Hepatocyte (in vitro differentiated cells): ENCODE data around the gene ZCCHC24.

ENCODE experiments used
- EZH2 ChIP-seq: fragments of 200-600 bp; sonication (generic); IDR thresholded peaks from 2 replicates; pipeline ENCODE4 v1.6.1; 2016; ENCODE audit warnings: antibody characterized with exemption, mild to moderate bottlenecking, borderline replicate concordance
- TF ChIP-seq, protein P1 (sequence below): fragments of 200-600 bp; sonication (generic); IDR thresholded peaks from 2 replicates; pipeline ENCODE4 v1.5.1; 2016; ENCODE audit warnings: antibody characterized with exemption, mild to moderate bottlenecking; ENCODE audit not compliant: poor library complexity

DNA sequence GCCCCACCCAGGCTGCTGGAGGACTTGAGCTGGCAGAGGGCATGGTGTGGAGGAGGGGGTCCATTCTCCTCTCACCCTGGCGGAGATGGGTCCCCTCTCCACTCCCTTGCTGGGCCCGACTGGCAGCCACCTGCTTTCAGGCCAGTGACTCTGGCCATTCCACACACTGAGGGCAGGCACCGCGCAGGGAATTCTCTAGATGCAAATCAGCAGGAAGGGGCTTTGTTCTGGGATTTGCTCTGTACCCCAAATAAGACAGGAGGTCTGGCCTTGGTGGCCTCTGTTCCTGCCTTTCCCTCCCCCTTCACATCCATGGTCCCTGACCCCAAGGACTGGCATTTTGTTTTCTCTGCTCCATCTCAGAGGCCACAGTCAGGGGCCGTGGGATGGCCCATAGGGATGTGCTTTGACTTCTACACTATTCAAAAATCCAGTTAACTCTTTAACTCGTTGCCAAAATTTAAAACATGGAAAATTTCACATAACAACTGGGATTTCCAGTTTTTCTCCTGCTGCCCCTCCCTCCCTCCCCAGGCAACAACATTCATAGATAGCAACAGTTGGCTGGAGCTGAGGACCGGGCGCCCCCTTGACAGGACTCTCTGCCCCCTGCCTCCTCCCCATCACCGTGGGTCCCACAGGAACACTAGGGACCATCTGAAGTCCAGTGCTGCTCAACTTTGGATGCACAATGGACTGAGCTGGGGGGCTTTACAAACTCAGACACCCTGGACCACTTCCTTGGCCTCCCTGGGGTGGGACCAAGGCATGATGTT lies 64.3 kb downstream of the ZCCHC24 start:
- TF ChIP-seq, protein P1, sequence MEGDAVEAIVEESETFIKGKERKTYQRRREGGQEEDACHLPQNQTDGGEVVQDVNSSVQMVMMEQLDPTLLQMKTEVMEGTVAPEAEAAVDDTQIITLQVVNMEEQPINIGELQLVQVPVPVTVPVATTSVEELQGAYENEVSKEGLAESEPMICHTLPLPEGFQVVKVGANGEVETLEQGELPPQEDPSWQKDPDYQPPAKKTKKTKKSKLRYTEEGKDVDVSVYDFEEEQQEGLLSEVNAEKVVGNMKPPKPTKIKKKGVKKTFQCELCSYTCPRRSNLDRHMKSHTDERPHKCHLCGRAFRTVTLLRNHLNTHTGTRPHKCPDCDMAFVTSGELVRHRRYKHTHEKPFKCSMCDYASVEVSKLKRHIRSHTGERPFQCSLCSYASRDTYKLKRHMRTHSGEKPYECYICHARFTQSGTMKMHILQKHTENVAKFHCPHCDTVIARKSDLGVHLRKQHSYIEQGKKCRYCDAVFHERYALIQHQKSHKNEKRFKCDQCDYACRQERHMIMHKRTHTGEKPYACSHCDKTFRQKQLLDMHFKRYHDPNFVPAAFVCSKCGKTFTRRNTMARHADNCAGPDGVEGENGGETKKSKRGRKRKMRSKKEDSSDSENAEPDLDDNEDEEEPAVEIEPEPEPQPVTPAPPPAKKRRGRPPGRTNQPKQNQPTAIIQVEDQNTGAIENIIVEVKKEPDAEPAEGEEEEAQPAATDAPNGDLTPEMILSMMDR: no peak
- TF ChIP-seq EZH2: no peak
